IMR-90 (cell line): ENCODE data around the gene ANO2. TPM values are rescaled to one million over a fixed set of nuclear protein-coding genes. Genes with fewer than 3 reads are reported as not detected.

Source experiments
- ATAC-seq: fragments of 200-7000 bp; cut with Tn5 transposase; 2 replicates; pipeline ENCODE4 v1.9.1; 2020; ENCODE audit warnings: low read depth, mild to moderate bottlenecking, moderate library complexity
- BruUV-seq: library from RNA; stranded (reverse); fragments of 400-500 nt; replicated peaks from 2 replicates; lab custom pipeline; 2021; lab: Mats Ljungman, UMichigan
- CTCF ChIA-PET: fragments of 300-600 bp; formaldehyde crosslinking; extraction: SDS; loops from one replicate; lab custom pipeline; 2021; ENCODE audit warnings: antibody characterized with exemption; lab: Yijun Ruan, JAX
- POLR2A ChIA-PET: fragments of 300-600 bp; sonication (Branson Sonifier 250); formaldehyde crosslinking; loops from one replicate; lab custom pipeline; 2022; ENCODE audit warnings: antibody characterized with exemption; ENCODE audit not compliant: unreplicated experiment; lab: Charles Lee
- DNase-seq: peaks from one replicate; pipeline ENCODE4 v3.0.0; 2013
- H2AFZ ChIP-seq: replicated peaks from 2 replicates; pipeline ENCODE3; 2013; ENCODE audit warnings: low read length, mild to moderate bottlenecking; ENCODE audit not compliant: poor library complexity
- H2AK5ac ChIP-seq: 2 replicates; pipeline ENCODE4 v1.6.1; 2013; ENCODE audit warnings: low read depth, low read length, inconsistent platforms
- H2AK9ac ChIP-seq: replicated peaks from 2 replicates; pipeline ENCODE3; 2013; ENCODE audit warnings: mild to moderate bottlenecking, low read depth, low read length, moderate library complexity; ENCODE audit not compliant: poor library complexity
- H2BK120ac ChIP-seq: 2 replicates; pipeline ENCODE4 v1.6.1; 2013; ENCODE audit warnings: low read depth, low read length, inconsistent platforms
- H2BK15ac ChIP-seq: 3 replicates; pipeline ENCODE4 v1.6.1; 2013; ENCODE audit warnings: low read depth, low read length, inconsistent platforms
- H2BK20ac ChIP-seq: 2 replicates; pipeline ENCODE4 v1.6.1; 2013; ENCODE audit warnings: low read depth, mild to moderate bottlenecking, inconsistent platforms, low read length, moderate library complexity
- H2BK5ac ChIP-seq: 2 replicates; pipeline ENCODE4 v1.6.1; 2013; ENCODE audit warnings: mild to moderate bottlenecking, low read depth, low read length, inconsistent platforms; ENCODE audit not compliant: poor library complexity, severe bottlenecking
- H3K14ac ChIP-seq: replicated peaks from 2 replicates; pipeline ENCODE4 v1.6.1; 2013; ENCODE audit warnings: low read depth, low read length, inconsistent platforms
- H3K18ac ChIP-seq: 2 replicates; pipeline ENCODE4 v1.6.1; 2013; ENCODE audit warnings: low read depth, low read length, control low read depth
- H3K23ac ChIP-seq: 2 replicates; pipeline ENCODE4 v1.6.1; 2013; ENCODE audit warnings: low read depth, low read length, inconsistent platforms
- H3K27ac ChIP-seq: 2 replicates; pipeline ENCODE4 v1.5.1; 2013; ENCODE audit warnings: mild to moderate bottlenecking, control low read depth, low read length; ENCODE audit not compliant: insufficient read depth
- H3K27me3 ChIP-seq: 2 replicates; pipeline ENCODE4 v1.6.1; 2013; ENCODE audit warnings: low read length; ENCODE audit not compliant: control insufficient read depth, insufficient read depth
- H3K36me3 ChIP-seq: 2 replicates; pipeline ENCODE4 v1.6.1; 2013; ENCODE audit warnings: low read length, mixed read lengths; ENCODE audit not compliant: control insufficient read depth, insufficient read depth
- H3K4ac ChIP-seq: 2 replicates; pipeline ENCODE4 v1.6.1; 2013; ENCODE audit warnings: low read depth, low read length, inconsistent platforms
- H3K4me1 ChIP-seq: 2 replicates; pipeline ENCODE4 v1.6.1; 2013; ENCODE audit warnings: low read length, mixed read lengths; ENCODE audit not compliant: control insufficient read depth, insufficient read depth
- H3K4me2 ChIP-seq: 2 replicates; pipeline ENCODE4 v1.6.1; 2013; ENCODE audit warnings: low read depth, mild to moderate bottlenecking, control low read depth, low read length, moderate library complexity
- H3K4me3 ChIP-seq: 2 replicates; pipeline ENCODE4 v1.5.1; 2013; ENCODE audit warnings: low read depth, mild to moderate bottlenecking, control low read depth, low read length, moderate library complexity; ENCODE audit not compliant: insufficient read depth
- H3K56ac ChIP-seq: 2 replicates; pipeline ENCODE4 v1.6.1; 2013; ENCODE audit warnings: low read length, inconsistent platforms; ENCODE audit not compliant: insufficient read depth; ENCODE audit errors: extremely low read depth
- H3K79me1 ChIP-seq, 2 experiments: 2 replicates each; pipeline ENCODE4 v1.6.1; 2013; ENCODE audit warnings: low read length in 2 of 2, inconsistent platforms in 1 of 2, low read depth in 1 of 2
- H3K9ac ChIP-seq: 2 replicates; pipeline ENCODE4 v1.6.1; 2013; ENCODE audit warnings: low read depth, low read length, control low read depth
- H3K9me1 ChIP-seq: 2 replicates; pipeline ENCODE4 v1.6.1; 2013; ENCODE audit warnings: low read length, inconsistent platforms; ENCODE audit not compliant: insufficient read depth
- H3K9me3 ChIP-seq: 2 replicates; pipeline ENCODE4 v1.6.1; 2013; ENCODE audit warnings: low read length; ENCODE audit not compliant: control insufficient read depth, insufficient read depth
- H4K20me1 ChIP-seq: 2 replicates; pipeline ENCODE4 v1.6.1; 2013; ENCODE audit warnings: low read length, inconsistent platforms; ENCODE audit not compliant: insufficient read depth
- H4K5ac ChIP-seq: 2 replicates; pipeline ENCODE4 v1.6.1; 2013; ENCODE audit warnings: mild to moderate bottlenecking, low read depth, low read length, control low read depth
- H4K8ac ChIP-seq, 2 experiments: 2 replicates each; pipeline ENCODE4 v1.6.1; 2013; ENCODE audit warnings: low read depth in 2 of 2, low read length in 2 of 2, control low read depth in 1 of 2, inconsistent platforms in 1 of 2
- H4K91ac ChIP-seq: 2 replicates; pipeline ENCODE4 v1.6.1; 2013; ENCODE audit warnings: low read depth, low read length, inconsistent platforms; ENCODE audit not compliant: insufficient read depth
- CEBPB ChIP-seq: IDR thresholded peaks from 2 replicates; pipeline ENCODE4 v1.6.1; 2012; ENCODE audit warnings: low read depth, low read length, improper control_type of control experiment
- CHD1 ChIP-seq: IDR thresholded peaks from 2 replicates; pipeline ENCODE4 v1.6.1; 2012; ENCODE audit warnings: low read depth, low read length, improper control_type of control experiment
- FOS ChIP-seq: fragments of 150-350 bp; IDR thresholded peaks from 2 replicates; pipeline ENCODE4 v1.6.1; 2016; ENCODE audit warnings: low read depth, low read length
- MAZ ChIP-seq: IDR thresholded peaks from 2 replicates; pipeline ENCODE4 v1.6.1; 2012; ENCODE audit warnings: low read depth, mild to moderate bottlenecking, low read length, improper control_type of control experiment, moderate library complexity, borderline replicate concordance
- MXI1 ChIP-seq: IDR thresholded peaks from 2 replicates; pipeline ENCODE4 v1.6.1; 2012; ENCODE audit warnings: low read depth, mild to moderate bottlenecking, low read length, moderate library complexity, borderline replicate concordance
- RAD21 ChIP-seq: IDR thresholded peaks from 2 replicates; pipeline ENCODE4 v1.6.1; 2012; ENCODE audit warnings: low read length, improper control_type of control experiment
- RFX5 ChIP-seq: IDR thresholded peaks from 2 replicates; pipeline ENCODE4 v1.8.0; 2012; ENCODE audit warnings: low read depth, mild to moderate bottlenecking, low read length, moderate library complexity
- SMC3 ChIP-seq: fragments of 150-350 bp; IDR thresholded peaks from 2 replicates; pipeline ENCODE4 v1.6.1; 2016; ENCODE audit warnings: low read depth, mild to moderate bottlenecking, antibody characterized with exemption, low read length, moderate library complexity
- WGBS, 2 experiments: methylation state at CpG; one replicate each; pipeline versions ENCODE4 v1.1.5 to v1.1.7; 2013; ENCODE audit warnings: missing lambda C conversion rate in 2 of 2; ENCODE audit not compliant: insufficient read length in 1 of 2; ENCODE audit errors: extremely low coverage in 2 of 2; 5-methylcytosine and 5-hydroxymethylcytosine counted together
- dilution Hi-C: fragments of 300-500 bp; cut with HindIII; formaldehyde crosslinking; loops from one replicate; pipeline ENCODE4 v1.14.3; 2018; ENCODE audit warnings: low sequenced_read_pairs; ENCODE audit not compliant: unreplicated experiment
- in situ Hi-C: fragments of 300-500 bp; cut with MboI; formaldehyde crosslinking; loops from 3 replicates; pipeline ENCODE4 v1.14.3; 2019; ENCODE audit warnings: low sequenced_read_pairs, inconsistent platforms, mixed read lengths
- intact Hi-C: fragments of 100-400 bp; cut with micrococcal nuclease; formaldehyde crosslinking; loops from 2 replicates; pipeline ENCODE4 v1.10.0; 2022
- polyA plus RNA-seq, 3 experiments: library from polyadenylated mRNA; depleted of rRNA; stranded (reverse); fragments of >200 nt; gene quantifications; 2 replicates each; pipeline ENCODE4 v1.2.3, GENCODE V29; 2012; ENCODE audit warnings: low replicate concordance in 1 of 3
- total RNA-seq: library from RNA; depleted of rRNA; stranded (reverse); fragments of >200 nt; gene quantifications from 2 replicates; pipeline ENCODE4 v1.2.3, GENCODE V29; 2012
- TF ChIP-seq, protein P1 (sequence below): fragments of 150-350 bp; IDR thresholded peaks from 2 replicates; pipeline ENCODE4 v1.6.1; 2016; ENCODE audit warnings: low read depth, mild to moderate bottlenecking, low read length, moderate library complexity, borderline replicate concordance
- TF ChIP-seq, protein P2 (sequence below): fragments of 150-350 bp; IDR thresholded peaks from 2 replicates; pipeline ENCODE4 v1.6.1; 2017; ENCODE audit warnings: mild to moderate bottlenecking, antibody characterized with exemption, low read length, low read depth

ANO2 gene
- total and polyA plus RNA-seq, 2 of the 4 experiments (the other 2 are of a cell fraction): 0.22 TPM; not detected in 1

DNA sequence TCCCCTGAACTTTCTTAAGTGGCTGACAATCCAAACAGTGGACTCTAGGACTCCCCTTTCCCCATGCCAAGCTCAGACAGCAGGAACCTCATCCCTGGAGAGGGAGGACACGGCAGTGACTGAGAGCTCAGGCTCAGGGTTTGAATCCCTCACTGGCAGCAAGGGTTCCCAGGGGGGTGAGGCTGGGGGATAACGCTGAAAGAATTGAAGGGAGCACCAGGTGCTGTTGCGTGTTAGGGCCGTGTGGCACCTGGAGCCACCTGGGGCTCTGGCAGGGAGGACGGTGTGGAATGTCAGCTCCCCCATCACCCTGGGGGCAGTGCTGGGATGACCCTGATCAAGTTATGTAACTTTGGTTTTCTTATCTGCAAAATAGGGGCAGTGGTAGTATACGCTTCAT, 40.1 kb downstream of the ANO2 start:
- Histone ChIP-seq H3K9me3 (no peaks in the 10 kb centered on the region), H3K27me3 (peaks cover 17% of the 10 kb centered on the region), H2AK9ac (no peak overlapping the region), H3K56ac (no peak overlapping the region), H3K27ac (no peak overlapping the region), H3K18ac (no peak overlapping the region), H2BK5ac (no peak overlapping the region), H2AFZ (no peak overlapping the region), H3K4me1 (no peaks in the 10 kb centered on the region), H4K20me1 (no peaks in the 10 kb centered on the region), H3K79me1 (no peaks in the 10 kb centered on the region), H3K4me3 (no peak overlapping the region), H4K8ac (no peak overlapping the region), H4K5ac (no peak overlapping the region), H3K9ac (no peak overlapping the region), H3K9me1 (no peaks in the 10 kb centered on the region), H2AK5ac (no peak overlapping the region), H4K91ac (no peak overlapping the region), H3K23ac (no peak overlapping the region), H3K36me3 (no peaks in the 10 kb centered on the region), H2BK15ac (no peak overlapping the region), H2BK20ac (no peak overlapping the region), H3K4ac (no peak overlapping the region), H3K14ac (no peak overlapping the region), H3K4me2 (no peak overlapping the region), H2BK120ac (no peak overlapping the region)
- no TSS peak for BruUV-seq
- ATAC-seq (no peak), DNase-seq (no peak)
- ChIA-PET CTCF (no interaction called here), POLR2A (no interaction called here)
- intact Hi-C loops (no loop called here), dilution Hi-C loops (no loop called here), in situ Hi-C loops (no loop called here)
- no CpG with 5 or more reads among the region's 6 CpGs for WGBS, 2 experiments
- TF ChIP-seq SMC3: no peak
- TF ChIP-seq, protein P1, sequence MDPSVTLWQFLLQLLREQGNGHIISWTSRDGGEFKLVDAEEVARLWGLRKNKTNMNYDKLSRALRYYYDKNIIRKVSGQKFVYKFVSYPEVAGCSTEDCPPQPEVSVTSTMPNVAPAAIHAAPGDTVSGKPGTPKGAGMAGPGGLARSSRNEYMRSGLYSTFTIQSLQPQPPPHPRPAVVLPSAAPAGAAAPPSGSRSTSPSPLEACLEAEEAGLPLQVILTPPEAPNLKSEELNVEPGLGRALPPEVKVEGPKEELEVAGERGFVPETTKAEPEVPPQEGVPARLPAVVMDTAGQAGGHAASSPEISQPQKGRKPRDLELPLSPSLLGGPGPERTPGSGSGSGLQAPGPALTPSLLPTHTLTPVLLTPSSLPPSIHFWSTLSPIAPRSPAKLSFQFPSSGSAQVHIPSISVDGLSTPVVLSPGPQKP: no peak
- TF ChIP-seq MXI1: no peak
- no peak for TF ChIP-seq RFX5
- TF ChIP-seq FOS: no peak
- TF ChIP-seq RAD21: no peak
- TF ChIP-seq MAZ: no peak
- TF ChIP-seq, protein P2, sequence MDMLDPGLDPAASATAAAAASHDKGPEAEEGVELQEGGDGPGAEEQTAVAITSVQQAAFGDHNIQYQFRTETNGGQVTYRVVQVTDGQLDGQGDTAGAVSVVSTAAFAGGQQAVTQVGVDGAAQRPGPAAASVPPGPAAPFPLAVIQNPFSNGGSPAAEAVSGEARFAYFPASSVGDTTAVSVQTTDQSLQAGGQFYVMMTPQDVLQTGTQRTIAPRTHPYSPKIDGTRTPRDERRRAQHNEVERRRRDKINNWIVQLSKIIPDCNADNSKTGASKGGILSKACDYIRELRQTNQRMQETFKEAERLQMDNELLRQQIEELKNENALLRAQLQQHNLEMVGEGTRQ: no peak
- no peak for TF ChIP-seq CHD1
- TF ChIP-seq CEBPB: no peak
